ENCODE measurements around the gene PCNP.
"Not testable (repeated sequence)": the region's sequence is repeated elsewhere in the genome, so short reads cannot be mapped to it uniquely, and the experiment has no call there.

Gene PCNP, protein sequence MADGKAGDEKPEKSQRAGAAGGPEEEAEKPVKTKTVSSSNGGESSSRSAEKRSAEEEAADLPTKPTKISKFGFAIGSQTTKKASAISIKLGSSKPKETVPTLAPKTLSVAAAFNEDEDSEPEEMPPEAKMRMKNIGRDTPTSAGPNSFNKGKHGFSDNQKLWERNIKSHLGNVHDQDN

DNA sequence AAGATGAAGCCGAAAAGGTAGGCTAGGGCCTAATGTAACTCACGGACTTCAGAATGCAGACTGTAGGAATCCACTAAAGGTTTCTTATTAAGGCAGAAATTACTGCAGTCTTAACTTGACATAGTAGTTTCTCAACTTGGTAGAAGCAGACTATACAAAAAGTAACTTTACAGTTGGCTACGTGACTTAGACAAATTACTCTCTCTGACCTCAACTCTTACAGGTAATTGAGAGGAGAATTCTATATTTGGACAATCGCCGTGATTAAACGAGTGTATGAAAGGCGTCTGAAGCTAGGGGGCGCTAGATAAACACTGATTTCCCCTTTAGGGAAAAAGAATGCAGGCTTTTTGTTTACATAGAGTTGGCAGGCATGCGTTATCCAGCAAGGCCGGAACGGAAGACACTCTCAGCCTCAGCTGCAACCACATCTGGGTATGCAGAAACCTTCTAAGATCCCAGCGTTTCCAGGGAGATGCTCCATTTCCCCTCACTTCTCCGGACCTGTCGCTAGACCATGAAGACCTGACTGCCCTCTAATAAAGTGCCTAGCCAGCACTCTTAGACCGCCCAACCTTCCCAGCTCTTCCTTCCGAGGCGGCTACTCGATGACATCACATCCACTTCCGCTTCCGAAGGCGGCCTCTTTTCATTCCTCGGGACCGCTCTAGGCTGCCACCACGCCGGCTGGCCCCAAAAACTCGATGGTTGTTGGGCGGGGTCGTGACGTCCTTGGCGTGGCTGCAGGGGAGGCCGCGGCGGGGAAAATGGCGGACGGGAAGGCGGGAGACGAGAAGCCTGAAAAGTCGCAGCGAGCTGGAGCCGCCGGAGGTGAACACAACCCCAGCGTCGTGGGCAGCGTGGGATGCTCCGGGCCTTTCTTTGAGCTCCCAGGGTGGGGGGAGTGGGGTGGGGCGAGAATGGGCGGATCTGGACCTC is at the start of gene PCNP:
Gene PCNP (plus strand): TSS at position 732 of the 939 bp plus-strand sequence. CDS start 36 bp downstream, at position 768.
- DNase-seq = peak; percentile 100

DNA sequence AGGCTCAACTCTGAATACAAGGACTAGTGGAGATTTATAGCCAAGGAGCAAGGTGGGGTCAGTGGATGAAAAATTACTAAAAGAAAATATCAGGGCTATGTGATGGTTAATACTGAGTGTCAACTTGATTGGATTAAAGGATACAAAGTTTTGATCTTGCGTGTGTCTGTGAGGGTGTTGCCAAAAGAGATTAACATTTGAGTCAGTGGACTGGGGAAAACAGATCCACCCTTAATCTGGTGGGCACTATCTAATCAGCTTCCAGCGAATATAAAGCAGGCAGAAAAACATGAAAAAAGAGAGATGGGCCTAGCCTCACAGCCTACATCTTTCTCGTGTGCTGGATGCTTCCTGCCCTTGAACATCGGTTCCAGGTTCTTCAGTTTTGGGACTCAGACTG is 46.5 kb upstream of the PCNP start:
- peak; percentile 93 for DNase-seq

DNA sequence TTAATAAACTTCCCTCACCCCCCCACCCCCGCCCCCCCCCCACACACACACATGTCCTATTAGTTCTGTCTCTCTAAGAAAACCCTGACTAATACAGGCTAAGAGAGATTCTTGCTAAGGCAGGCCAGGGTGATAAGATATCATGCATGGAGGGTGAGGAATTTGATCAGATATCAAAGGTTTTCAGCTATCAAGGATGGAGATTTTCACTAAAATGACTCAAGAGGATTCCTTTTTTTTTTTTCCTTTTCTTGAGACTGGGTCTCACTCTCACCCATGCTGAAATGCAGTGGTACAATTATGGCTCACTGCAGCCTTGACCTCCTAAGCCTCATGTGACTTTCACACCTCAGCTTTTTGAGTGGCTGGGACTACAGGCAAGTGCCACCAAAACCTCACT is 46.1 kb upstream of the PCNP start:
- DNase-seq = peak; percentile 33

DNA sequence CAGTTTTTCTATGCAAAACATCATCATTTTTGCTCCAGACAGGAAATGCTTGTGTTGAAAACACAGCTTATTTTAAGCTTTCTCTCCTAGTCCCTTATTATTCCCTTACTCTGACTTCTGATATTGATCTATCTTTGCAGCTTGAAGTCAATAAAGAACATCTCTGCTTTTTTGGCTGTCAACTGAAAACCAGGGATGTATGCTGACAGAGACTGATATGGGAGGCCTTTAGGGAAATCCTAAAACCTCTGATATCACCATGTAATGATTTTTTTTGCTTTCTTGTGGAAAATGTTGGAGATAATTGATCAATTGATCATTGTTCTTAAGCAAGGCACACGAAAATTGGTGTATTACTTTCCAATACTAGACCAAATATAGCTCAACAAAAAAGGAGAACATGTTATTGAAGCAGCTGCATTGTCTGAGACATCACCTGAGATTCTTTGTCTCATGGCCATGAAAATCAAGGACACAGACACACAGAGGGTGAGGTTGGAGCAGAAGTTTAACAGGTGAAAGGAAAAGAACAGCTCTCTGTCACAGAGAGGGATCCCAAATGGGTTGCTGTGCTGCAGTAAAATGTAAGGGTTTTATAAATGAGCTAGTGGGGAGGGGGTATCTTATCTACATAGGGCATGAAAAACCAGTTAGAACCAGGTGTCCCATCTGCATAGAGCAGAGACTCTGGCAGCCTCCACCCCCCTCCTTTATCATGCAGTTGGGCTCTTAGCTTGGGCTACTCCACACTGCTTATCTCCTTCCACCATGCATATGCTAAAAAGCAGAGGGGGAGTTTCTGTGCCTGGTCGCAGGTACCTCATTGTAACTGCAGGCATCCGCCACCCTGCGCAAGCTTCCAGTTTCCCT is 43.9 kb upstream of the PCNP start:
- DNase-seq = no peak

DNA sequence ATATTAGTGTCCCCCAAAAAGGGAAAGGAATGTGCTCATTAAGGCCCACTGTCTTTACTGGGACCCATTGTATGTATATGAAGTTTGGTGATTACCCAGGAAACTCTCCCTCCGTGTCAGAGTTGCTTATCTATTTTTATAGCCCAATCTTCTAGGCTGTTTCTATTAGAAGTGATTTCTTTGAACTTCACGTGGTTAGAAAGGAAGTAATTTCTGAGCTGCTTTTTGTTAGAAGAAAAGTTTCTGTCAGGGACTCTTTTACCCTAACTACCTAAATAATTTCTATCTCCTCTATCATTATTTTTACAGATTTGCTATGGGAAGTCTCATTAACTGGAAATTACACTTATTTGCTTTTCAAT is 43.3 kb upstream of the PCNP start:
- DNase-seq = no peak

DNA sequence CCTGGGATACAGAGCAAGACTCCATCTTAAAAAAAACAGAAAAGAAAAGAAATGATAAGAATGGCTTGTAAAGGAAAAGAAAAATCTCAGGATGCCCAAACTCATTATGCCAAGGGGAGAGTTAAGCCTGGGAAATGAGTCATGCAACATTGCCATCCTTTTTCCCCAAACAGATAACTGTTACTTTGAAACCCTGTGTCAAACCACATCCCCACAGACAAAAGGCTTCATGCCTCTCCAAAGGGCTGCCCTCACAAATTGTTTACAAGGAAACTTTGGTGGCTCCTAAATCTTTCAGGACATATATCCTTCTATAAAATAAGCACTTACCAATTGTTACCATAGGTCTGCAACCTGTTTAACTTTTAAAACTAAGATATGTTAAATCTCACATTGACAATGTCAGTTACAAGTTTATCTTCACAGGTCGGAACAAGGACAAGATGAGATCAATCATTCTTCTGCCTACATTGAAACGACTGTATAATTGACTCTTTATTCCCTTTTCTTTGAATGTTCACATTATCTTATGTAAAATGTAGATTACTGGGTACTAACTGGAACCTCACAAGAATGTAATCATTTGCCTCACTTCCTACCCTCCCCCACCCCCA is 42.4 kb upstream of the PCNP start:
- DNase-seq = no peak

DNA sequence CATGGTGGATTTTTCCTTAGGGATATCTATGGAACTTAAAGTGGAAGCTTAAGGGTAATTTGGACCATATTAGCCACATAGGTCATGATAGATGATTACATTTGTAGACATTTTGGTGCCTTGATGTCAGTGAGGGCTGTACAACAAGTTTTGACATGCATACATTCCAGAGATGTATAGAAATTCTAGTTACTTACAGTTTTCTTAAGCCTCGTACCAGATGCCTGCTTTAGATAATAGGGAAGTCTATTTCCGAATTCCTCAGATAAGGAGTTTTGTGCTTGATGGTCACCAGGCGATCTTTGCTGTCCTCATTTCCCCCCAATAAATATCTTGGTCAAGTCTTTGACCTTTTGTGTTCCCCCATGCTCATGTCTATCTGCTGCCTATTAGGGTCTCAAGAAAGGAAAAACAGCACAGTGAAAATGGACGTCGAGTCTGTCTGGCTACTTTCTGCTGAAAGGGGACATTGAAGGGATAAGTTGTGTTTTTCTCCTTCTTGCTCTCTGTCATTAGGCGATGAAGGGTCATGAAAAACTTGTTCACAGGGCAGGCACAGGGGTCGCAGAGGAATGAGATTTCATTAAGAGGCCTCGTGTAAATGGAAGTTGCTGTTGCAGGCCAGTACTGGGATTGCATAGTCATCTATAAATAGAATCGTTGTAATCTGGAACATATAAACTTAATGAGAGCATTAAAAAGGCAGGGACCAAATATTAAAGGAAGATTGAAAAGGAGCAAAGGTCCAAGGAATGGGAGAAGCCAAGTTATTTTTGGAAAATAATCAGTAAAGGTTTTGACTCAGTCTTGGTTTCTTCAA is 41.0 kb upstream of the PCNP start:
- no peak for DNase-seq

DNA sequence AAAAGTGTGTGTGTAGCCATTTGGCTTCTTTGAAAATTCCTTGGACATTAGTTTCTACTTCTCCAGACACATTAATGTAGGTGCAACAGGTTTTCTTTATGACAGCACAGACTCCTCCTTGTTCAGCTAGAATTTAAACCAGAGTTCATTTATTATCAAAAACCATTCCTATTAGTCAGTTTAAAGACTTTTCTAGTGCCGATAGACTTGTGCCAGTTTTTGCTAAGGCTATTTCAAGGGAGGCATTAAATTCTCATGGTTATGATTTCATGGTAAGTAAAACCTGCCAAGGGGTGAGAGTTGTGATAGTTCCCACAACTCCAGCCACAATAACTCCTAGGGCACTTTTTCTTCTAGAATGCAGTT is 40.4 kb upstream of the PCNP start:
- no peak for DNase-seq

DNA sequence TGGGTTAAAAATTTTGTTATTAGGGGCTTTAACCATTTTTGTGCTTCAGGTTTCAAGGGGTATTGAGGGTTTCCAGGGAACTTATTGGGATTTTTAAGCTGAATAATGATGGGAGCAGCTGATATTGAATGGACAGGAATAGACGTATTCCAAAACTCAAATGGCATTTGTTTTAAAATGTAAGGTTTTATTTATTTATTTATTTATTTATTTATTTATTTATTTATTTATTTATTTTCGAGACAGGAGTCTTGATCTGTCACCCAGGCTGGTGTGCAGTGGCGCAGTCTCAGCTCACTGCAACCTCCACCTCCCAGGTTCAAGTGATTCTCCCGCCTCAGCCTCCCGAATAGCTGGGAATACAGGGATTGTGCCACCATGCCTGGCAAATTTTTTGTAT is 38.8 kb upstream of the PCNP start:
- no peak for DNase-seq

DNA sequence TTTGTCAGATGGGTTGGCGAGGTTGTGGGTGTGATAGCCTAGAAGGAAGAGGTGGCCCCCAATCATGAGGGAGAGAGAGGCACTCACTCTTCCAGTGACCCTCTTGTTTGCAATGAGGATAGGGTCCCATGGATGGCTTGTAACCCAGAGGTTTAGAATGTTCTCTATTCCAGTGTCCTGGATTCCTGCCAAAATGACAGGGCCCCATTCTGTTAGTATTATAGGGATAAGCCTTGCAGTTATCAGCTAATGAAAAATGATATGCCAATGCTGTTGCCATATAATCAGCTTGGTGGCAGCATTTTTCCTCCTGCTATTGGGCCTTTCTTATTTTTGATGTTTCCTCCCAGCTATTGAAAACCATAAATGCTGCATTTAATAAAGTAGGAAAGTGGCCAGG is 37.7 kb upstream of the PCNP start:
- DNase-seq = peak; percentile 62

DNA sequence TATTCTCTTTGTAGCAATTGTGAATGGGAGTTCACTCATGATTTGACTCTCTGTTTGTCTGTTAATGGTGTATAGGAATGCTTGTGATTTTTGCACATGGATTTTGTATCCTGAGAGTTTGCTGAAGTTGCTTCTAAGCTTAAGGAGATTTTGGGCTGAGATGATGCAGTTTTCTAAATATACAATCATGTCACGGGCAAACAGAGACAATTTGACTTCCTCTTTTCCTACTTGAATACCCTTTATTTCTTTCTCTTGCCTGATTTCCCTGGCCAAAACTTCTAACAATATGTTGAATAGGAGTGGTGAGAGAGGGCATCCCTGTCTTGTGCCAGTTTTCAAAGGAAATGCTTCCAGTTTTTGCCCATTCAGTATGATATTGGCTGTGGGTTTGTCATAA is 37.0 kb upstream of the PCNP start:
- not testable (repeated sequence) for DNase-seq

DNA sequence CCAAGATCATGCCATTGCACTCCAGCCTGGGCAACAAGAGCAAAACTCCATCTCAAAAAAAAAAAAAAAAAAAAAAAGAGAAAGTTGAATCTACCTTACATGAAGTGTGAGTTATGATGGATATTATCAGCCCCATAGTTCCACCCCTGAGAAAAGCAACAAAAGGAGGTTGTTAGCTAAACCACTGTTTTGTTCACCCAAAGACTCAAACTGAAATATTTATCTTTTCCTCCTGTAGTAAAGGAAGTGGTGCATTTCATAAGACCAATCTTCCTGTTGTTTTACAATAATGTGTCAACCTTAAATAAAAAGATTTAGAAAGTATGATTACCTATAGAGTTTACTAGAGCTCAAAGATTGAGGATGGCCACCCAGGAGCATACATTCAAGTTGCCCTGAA is 31.0 kb upstream of the PCNP start:
- no peak for DNase-seq

DNA sequence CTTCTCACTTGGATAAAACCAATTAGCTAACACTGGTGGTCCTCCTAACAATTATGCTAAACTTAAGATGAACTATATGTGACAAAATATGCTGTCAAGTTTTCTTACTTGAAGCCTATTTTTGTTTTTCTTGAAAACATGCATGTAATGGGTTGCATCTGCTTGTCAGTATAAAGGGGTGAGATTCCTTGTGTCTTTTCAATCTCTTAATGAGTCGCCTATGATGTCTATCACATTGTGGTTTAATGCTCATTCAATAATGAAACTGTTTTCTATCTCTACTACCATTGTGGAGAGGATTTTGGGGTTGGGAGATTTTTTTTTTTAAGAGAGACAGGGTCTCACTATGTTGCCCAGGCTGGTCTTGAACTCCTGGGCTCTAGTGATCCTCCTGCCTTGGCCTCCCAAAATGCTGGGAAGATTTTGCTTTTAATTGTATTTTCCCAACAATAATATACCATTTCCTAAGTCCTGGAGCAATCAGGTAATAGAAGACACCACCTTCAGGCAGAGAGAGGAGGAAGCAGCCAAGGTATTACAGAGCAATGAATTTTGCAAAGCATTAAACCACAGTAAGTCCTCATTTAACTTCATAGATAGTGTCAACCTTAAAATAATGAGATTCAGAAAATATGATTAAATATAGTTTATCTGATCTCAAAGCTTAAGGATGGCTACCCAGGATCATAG is 29.7 kb upstream of the PCNP start:
- DNase-seq = no peak

DNA sequence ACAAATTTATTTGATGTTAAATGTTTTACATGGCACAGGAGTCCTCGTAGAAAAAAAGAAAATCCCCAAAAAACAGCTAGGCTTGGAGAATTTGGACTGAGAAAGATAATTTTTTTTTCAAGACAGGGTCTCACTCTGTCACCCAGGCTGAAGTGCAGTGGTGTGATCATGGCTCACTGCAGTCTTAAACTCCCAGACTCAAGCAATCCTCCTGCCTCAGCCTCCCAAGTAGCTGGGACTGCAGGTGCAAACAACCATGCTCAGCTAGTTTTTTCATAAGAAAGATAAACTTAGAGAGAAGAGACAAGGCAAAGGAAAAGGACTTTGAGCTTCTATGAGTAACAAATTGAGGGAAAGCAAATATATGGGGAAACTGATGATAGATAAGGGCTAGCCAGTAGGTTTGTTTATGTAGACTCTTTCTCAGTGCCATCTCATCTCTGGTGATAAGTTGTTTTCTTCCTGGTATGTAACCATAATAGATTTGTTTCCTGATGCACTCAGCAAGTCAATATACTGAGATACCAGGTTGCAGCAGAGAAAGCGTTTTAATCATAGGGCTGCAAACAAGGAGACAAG is 25.4 kb upstream of the PCNP start:
- no peak for DNase-seq

DNA sequence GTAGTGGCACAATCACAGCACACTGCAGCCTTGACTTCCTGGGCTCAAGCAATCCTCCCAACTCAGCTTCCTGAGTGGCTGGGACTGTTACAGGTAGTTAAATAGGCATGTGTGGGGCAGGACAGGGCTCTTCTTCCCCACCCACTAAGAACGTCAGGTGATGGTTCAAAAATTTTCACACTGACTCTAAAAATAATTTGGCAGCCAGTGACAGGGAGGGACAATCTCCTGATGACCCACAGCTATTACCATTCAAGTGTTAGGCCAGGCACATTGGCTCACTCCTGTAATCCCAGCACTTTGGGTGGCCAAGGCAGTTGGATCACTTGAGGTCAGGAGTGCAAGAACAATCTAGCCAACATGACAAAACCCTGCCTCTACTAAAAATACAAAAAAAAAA is 24.5 kb upstream of the PCNP start:
- DNase-seq = no peak

DNA sequence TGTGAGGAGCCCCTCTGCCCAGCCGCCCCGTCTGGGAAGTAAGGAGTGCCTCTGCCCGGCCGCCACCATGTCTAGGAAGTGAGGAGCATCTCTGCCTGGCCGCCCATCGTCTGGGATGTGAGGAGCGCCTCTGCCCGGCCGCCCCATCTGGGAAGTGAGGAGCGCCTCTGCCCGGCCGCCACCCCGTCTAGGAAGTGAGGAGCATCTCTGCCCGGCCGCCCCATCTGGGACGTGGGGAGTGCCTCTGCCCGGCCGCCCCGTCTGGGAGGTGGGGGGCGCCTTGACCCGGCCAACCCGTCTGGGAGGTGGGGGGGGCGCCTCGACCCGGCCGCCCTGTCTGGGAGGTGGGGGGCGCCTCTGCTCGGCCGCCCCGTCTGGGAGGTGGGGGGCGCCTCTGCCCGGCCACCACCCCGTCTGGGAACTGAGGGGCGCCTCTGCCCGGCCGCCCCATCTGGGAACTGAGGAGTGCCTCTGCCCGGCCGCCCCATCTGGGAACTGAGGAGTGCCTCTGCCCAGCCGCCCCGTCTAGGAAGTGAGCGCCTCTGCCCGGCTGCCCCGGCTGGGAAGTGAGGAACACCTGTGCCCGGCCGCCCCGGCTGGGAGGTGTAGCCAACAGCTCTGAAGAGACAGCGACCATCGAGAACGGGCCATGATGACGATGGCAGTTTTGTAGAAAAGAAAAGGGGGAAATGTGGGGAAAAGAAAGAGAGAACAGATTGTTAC is 22.5 kb upstream of the PCNP start:
- DNase-seq = not testable (repeated sequence)

DNA sequence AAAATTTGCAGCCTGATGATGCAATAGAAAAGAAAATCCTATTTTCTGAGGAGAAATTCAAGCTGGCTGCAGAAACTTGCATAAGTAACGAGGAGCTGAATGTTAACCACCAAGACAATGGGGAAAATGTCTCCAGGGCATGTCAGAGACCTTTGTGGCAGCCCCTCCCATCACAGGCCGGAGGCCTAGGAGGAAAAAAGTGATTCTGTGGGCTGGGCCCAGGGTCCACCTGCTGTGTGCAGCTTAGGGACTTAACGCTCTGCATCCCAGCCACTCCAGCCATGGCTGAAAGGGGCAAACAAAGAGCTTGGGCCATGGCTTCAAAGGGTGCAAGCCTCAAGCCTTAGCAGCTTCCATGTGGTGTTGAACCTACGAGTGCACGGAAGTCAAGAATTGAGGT is 20.6 kb upstream of the PCNP start:
- DNase-seq = not testable (repeated sequence)

DNA sequence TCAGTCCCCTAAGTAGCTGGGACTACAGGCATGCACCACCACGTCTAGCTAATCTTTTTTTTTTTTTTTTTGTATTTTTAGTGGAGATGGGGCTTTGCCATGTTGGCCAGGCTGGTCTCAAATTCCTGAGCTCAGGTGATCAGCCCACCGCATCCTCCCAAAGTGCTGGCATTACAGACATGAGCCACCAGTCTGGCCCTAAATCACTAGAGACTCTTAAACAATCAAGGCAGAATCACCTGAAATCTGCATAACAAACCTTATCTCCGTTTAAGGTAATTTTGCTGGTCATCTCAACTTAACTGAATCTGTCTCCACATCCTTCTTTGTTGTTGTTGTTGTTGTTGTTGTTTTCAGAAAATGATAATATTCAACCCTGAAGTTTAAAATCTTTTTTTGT is 17.9 kb upstream of the PCNP start:
- no peak for DNase-seq

DNA sequence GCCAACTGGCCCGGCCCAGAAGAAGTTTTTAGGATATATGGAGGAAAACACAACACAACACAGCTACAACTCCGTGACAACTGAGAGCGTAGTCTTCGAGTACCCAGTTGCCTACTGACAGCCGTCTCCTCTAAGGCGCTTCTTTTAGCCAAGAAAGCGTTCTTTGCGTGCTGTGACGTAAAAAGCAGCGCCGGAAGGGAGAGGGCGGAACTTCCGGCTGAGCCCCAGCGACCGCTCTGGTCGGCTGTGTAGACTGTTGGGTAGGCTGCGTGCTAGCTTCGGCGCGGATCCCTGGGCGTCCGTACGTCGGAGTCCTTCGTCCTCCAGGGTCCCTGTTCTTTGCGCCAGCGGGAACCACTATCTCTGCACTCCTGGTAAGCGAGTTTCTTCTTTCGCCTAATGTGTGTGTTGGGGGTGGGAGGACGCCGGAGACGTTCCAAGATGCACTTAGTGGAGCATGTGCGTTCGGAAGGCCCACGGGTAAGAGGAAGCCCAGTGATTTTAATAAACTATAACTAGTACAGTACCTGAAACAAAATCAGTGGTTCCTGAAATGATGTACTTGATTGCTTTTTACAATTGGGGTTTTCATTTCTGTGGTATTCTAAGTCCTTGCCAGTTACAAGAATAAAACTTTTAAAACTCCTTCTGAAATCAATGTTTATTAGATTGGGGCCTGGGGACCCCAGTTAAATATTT is 12.2 kb upstream of the PCNP start, which contains the start of gene TRMT10C:
Gene TRMT10C (plus strand): TSS at position 239 of the 699 bp plus-strand sequence. CDS start 2,914 bp downstream, outside the sequence.
- DNase-seq = peak; percentile 98
